Hepatocyte (in vitro differentiated cells): ENCODE data around the gene TBX3. TPM values are rescaled to one million over a fixed set of nuclear protein-coding genes. Genes with fewer than 3 reads are reported as not detected.
A peak's percentile ranks its signal among the peaks of the same experiment; 100 is the strongest.

Source experiments
- DNase-seq: peaks from one replicate; pipeline ENCODE4 v3.0.0-alpha.2; 2016; ENCODE audit warnings: low spot score
- H2AFZ ChIP-seq: fragments of 200-600 bp; sonication (generic); 2 replicates; pipeline ENCODE4 v1.6.0; 2016; ENCODE audit warnings: antibody characterized with exemption, mild to moderate bottlenecking
- H3K27ac ChIP-seq: fragments of 200-600 bp; sonication (generic); 2 replicates; pipeline ENCODE4 v1.5.1; 2016; ENCODE audit warnings: mild to moderate bottlenecking
- H3K27me3 ChIP-seq: fragments of 200-600 bp; sonication (generic); 2 replicates; pipeline ENCODE4 v1.6.1; 2016
- H3K36me3 ChIP-seq: fragments of 200-600 bp; sonication (generic); replicated peaks from 2 replicates; pipeline ENCODE4 v1.5.1; 2016; ENCODE audit warnings: low read depth; ENCODE audit not compliant: insufficient read depth
- H3K4me1 ChIP-seq: fragments of 200-600 bp; sonication (generic); 2 replicates; pipeline ENCODE4 v1.5.1; 2016; ENCODE audit warnings: mild to moderate bottlenecking, moderate library complexity; ENCODE audit not compliant: insufficient read depth
- H3K4me2 ChIP-seq: fragments of 200-600 bp; sonication (generic); 2 replicates; pipeline ENCODE4 v1.6.0; 2016
- H3K4me3 ChIP-seq: fragments of 200-600 bp; sonication (generic); 2 replicates; pipeline ENCODE4 v1.5.1; 2016; ENCODE audit warnings: mild to moderate bottlenecking
- H3K79me2 ChIP-seq: fragments of 200-600 bp; sonication (generic); 2 replicates; pipeline ENCODE4 v1.6.0; 2017; ENCODE audit warnings: mild to moderate bottlenecking
- H3K9me2 ChIP-seq: fragments of 200-600 bp; sonication (generic); replicated peaks from 2 replicates; pipeline ENCODE4 v1.6.0; 2017; ENCODE audit warnings: mild to moderate bottlenecking; ENCODE audit not compliant: insufficient read depth
- H3K9me3 ChIP-seq: fragments of 200-600 bp; sonication (generic); 2 replicates; pipeline ENCODE4 v1.5.1; 2016; ENCODE audit warnings: low read depth, mild to moderate bottlenecking
- H4K20me1 ChIP-seq: fragments of 200-600 bp; sonication (generic); 2 replicates; pipeline ENCODE4 v1.6.0; 2016; ENCODE audit warnings: mild to moderate bottlenecking; ENCODE audit not compliant: insufficient read depth, poor library complexity, severe bottlenecking
- CTCF ChIP-seq: fragments of 200-600 bp; sonication (generic); IDR thresholded peaks from 2 replicates; pipeline ENCODE4 v1.5.1; 2016; ENCODE audit warnings: antibody characterized with exemption, mild to moderate bottlenecking; ENCODE audit not compliant: poor library complexity
- EZH2 ChIP-seq: fragments of 200-600 bp; sonication (generic); IDR thresholded peaks from 2 replicates; pipeline ENCODE4 v1.6.1; 2016; ENCODE audit warnings: antibody characterized with exemption, mild to moderate bottlenecking, borderline replicate concordance
- EZH2phosphoT487 ChIP-seq: fragments of 200-600 bp; sonication (generic); IDR thresholded peaks from one replicate; pipeline ENCODE4 v1.6.1; 2018; ENCODE audit warnings: antibody characterized with exemption, mild to moderate bottlenecking, low read depth, moderate library complexity; ENCODE audit not compliant: unreplicated experiment, severe bottlenecking
- WGBS: methylation state at CpG from one replicate; pipeline ENCODE4 v1.1.6; 2016; ENCODE audit warnings: low lambda C conversion rate; ENCODE audit errors: missing lambda C conversion rate; 5-methylcytosine and 5-hydroxymethylcytosine counted together
- polyA plus RNA-seq: library from polyadenylated mRNA; unstranded; fragments of >200 nt; fragmentation: Nextera tagmentation; extraction: Ambion mirVana; gene quantifications from 2 replicates; pipeline ENCODE4 v1.2.1, GENCODE V29; 2016
- total RNA-seq: library from RNA; depleted of rRNA; stranded (reverse); fragments of >200 nt; gene quantifications from 2 replicates; pipeline ENCODE4 v1.2.3, GENCODE V29; 2014

TBX3 gene
- total and polyA plus RNA-seq, 2 experiments from 2014 or later = 109 to 133 TPM

- H3K9me2 ChIP-seq = no peaks in the 10 kb centered on the region
- peaks cover 5% of the 10 kb centered on the region for H3K36me3 ChIP-seq
- peak overlapping the region; percentile 97 for H3K27ac ChIP-seq
- H3K27me3 ChIP-seq = no peaks in the 10 kb centered on the region
- WGBS = 3% methylated on average over 17 of the region's 17 CpGs
- TF ChIP-seq EZH2phosphoT487 (peak; percentile 41), EZH2 (no peak)
- H4K20me1 ChIP-seq = peaks cover 54% of the 10 kb centered on the region
- H3K4me1 ChIP-seq = peaks cover 22% of the 10 kb centered on the region
- peak overlapping the region; percentile 90 for H3K4me3 ChIP-seq
- peaks cover 91% of the 10 kb centered on the region for H3K79me2 ChIP-seq
- H3K4me2 ChIP-seq = peak overlapping the region; percentile 78
- no peak for DNase-seq
- H2AFZ ChIP-seq = no peak overlapping the region
- no peaks in the 10 kb centered on the region for H3K9me3 ChIP-seq
Measured at GRCh38 chr12:114681116-114681871, 2.7 kb downstream of the TBX3 start.

GRCh38 chr12:114680604-114681069 lies 3.3 kb downstream of the TBX3 start:
- peak overlapping the region; percentile 78 for H3K4me2 ChIP-seq

GRCh38 chr12:114679942-114680341 lies 4.0 kb downstream of the TBX3 start:
- Histone ChIP-seq H3K4me1 (peaks cover 18% of the 10 kb centered on the region), H3K9me3 (no peaks in the 10 kb centered on the region), H3K9me2 (no peaks in the 10 kb centered on the region), H2AFZ (no peak overlapping the region), H4K20me1 (peaks cover 54% of the 10 kb centered on the region), H3K4me3 (peak overlapping the region; percentile 90), H3K36me3 (peaks cover 5% of the 10 kb centered on the region), H3K27me3 (no peaks in the 10 kb centered on the region), H3K27ac (peak overlapping the region; percentile 97), H3K4me2 (peak overlapping the region; percentile 78), H3K79me2 (peaks cover 90% of the 10 kb centered on the region)
- no peak for DNase-seq
- WGBS = 8% methylated on average over 11 of the region's 11 CpGs
- TF ChIP-seq EZH2phosphoT487 = peak; percentile 15
- no peak for TF ChIP-seq CTCF

More at GRCh38 chr12:114680604-114681069, 3.3 kb downstream of the TBX3 start:
- WGBS = 2% methylated on average over 11 of the region's 11 CpGs
- Histone ChIP-seq H2AFZ (no peak overlapping the region), H3K4me3 (peak overlapping the region; percentile 90), H3K36me3 (peaks cover 5% of the 10 kb centered on the region), H4K20me1 (peaks cover 54% of the 10 kb centered on the region), H3K27me3 (no peaks in the 10 kb centered on the region), H3K9me2 (no peaks in the 10 kb centered on the region), H3K9me3 (no peaks in the 10 kb centered on the region), H3K4me1 (peaks cover 22% of the 10 kb centered on the region), H3K27ac (peak overlapping the region; percentile 97), H3K79me2 (peaks cover 91% of the 10 kb centered on the region)
- DNase-seq = no peak
- TF ChIP-seq EZH2 = no peak
- TF ChIP-seq EZH2phosphoT487 = no peak
- TF ChIP-seq CTCF = no peak

GRCh38 chr12:114679452-114679875 lies 4.5 kb downstream of the TBX3 start:
- peak overlapping the region; percentile 97 for H3K27ac ChIP-seq
- H4K20me1 ChIP-seq = peaks cover 54% of the 10 kb centered on the region
- H3K9me2 ChIP-seq = no peaks in the 10 kb centered on the region
- no peak for DNase-seq
- peak overlapping the region; percentile 90 for H3K4me3 ChIP-seq
- 14% methylated on average over 10 of the region's 10 CpGs for WGBS
- H3K27me3 ChIP-seq = no peaks in the 10 kb centered on the region
- no peak for TF ChIP-seq EZH2
- TF ChIP-seq CTCF = no peak
- no peak for TF ChIP-seq EZH2phosphoT487
- peaks cover 5% of the 10 kb centered on the region for H3K36me3 ChIP-seq
- H2AFZ ChIP-seq = no peak overlapping the region
- peak overlapping the region; percentile 78 for H3K4me2 ChIP-seq
- peaks cover 92% of the 10 kb centered on the region for H3K79me2 ChIP-seq
- H3K4me1 ChIP-seq = peaks cover 18% of the 10 kb centered on the region
- no peaks in the 10 kb centered on the region for H3K9me3 ChIP-seq
